Measurements from ENCODE around the gene NLGN1. TPM values are rescaled to one million over a fixed set of nuclear protein-coding genes. Genes with fewer than 3 reads are reported as not detected.

NLGN1 gene
- total RNA-seq, 1 donor from 2014 or later: 34.8 TPM

DNA sequence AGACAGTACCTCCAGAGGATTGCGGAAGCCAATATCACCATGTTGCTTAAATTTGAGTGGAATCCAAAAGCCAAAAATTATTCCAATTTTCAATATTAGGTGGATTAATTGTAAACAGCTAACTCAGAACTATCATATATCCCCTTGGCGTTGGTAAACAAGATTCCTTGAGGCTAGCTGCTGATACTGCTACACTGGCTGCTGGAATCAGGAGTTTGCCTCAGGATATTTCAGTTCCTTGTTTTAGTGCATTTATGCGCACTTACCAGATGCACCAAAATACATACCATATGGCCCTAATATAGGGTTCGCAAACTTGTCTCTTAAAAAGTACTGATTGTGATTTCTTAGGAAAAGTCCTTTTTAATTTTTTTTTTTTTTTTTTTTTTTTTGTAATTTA, 856.4 kb downstream of the NLGN1 start:
- Histone ChIP-seq H4K20me1 (ENCODE audit: low read depth) (no peaks in the 10 kb centered on the region), H2AFZ (replicated peaks) (no peak overlapping the region), H3K4me1 (peaks cover 5% of the 10 kb centered on the region), H3K36me3 (peaks cover 6% of the 10 kb centered on the region), H3F3A (ENCODE audit: low read depth) (no peaks in the 10 kb centered on the region), H3K9ac (no peak overlapping the region), H3K9me3 (ENCODE audit: low read depth) (no peaks in the 10 kb centered on the region), H3K4me2 (no peak overlapping the region), H3K4me3 (no peak overlapping the region), H3K27ac (no peak overlapping the region), H3K79me2 (ENCODE audit: low read depth) (no peaks in the 10 kb centered on the region), H3K27me3 (no peaks in the 10 kb centered on the region)
- Mint-ChIP-seq H3K9me3 (peaks cover 7% of the 10 kb centered on the region), H3K27ac (no peak overlapping the region), H3K27me3 (ENCODE audit: insufficient read depth, low read depth) (no peaks in the 10 kb centered on the region), H3K36me3 (no peaks in the 10 kb centered on the region), H3K4me1 (peaks cover 31% of the 10 kb centered on the region), H3K4me3 (no peak overlapping the region)
- TF ChIP-seq EZH2 (IDR thresholded peaks at IDR 0.05): no peak
- no peak for TF ChIP-seq EZH2phosphoT487 (IDR thresholded peaks at IDR 0.05)
- TF ChIP-seq, protein P1, sequence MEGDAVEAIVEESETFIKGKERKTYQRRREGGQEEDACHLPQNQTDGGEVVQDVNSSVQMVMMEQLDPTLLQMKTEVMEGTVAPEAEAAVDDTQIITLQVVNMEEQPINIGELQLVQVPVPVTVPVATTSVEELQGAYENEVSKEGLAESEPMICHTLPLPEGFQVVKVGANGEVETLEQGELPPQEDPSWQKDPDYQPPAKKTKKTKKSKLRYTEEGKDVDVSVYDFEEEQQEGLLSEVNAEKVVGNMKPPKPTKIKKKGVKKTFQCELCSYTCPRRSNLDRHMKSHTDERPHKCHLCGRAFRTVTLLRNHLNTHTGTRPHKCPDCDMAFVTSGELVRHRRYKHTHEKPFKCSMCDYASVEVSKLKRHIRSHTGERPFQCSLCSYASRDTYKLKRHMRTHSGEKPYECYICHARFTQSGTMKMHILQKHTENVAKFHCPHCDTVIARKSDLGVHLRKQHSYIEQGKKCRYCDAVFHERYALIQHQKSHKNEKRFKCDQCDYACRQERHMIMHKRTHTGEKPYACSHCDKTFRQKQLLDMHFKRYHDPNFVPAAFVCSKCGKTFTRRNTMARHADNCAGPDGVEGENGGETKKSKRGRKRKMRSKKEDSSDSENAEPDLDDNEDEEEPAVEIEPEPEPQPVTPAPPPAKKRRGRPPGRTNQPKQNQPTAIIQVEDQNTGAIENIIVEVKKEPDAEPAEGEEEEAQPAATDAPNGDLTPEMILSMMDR (IDR thresholded peaks at IDR 0.05): no peak
- DNase-seq (ENCODE audit: low spot score): no peak

DNA sequence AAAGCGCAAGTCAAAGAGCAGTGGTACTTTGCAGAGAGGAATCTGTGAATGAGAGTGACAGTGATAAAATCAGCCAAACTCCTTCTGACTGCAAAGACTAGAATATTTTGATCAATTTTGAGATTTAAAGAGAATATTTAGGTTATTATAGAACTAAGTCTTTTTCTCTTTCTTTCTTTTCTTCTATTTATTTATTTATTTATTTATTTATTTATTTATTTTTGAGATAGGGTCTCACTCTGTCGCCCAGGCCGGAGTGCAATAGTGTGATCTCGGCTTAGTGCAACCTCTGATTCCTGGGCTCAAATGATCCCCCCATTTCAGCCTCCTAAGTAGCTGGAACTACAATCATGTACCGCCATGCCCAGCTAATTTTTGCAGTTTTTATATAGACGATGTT, 857.9 kb downstream of the NLGN1 start:
- Histone ChIP-seq H3K4me1 (no peaks in the 10 kb centered on the region), H3K4me3 (no peak overlapping the region), H3K4me2 (no peak overlapping the region), H3F3A (ENCODE audit: low read depth) (no peaks in the 10 kb centered on the region), H3K27me3 (no peaks in the 10 kb centered on the region), H4K20me1 (ENCODE audit: low read depth) (no peaks in the 10 kb centered on the region), H3K36me3 (peaks cover 6% of the 10 kb centered on the region), H2AFZ (replicated peaks) (no peak overlapping the region), H3K79me2 (ENCODE audit: low read depth) (no peaks in the 10 kb centered on the region), H3K9ac (no peak overlapping the region), H3K27ac (no peak overlapping the region), H3K9me3 (ENCODE audit: low read depth) (no peaks in the 10 kb centered on the region)
- peaks cover 7% of the 10 kb centered on the region for H3K9me3 Mint-ChIP-seq
- peaks cover 20% of the 10 kb centered on the region for H3K4me1 Mint-ChIP-seq
- H3K27me3 Mint-ChIP-seq (ENCODE audit: insufficient read depth, low read depth): no peaks in the 10 kb centered on the region
- DNase-seq (ENCODE audit: low spot score): no peak
- TF ChIP-seq, protein P1 (IDR thresholded peaks at IDR 0.05): no peak
- TF ChIP-seq EZH2phosphoT487 (IDR thresholded peaks at IDR 0.05) (no peak), EZH2 (IDR thresholded peaks at IDR 0.05) (no peak)
- no peaks in the 10 kb centered on the region for H3K36me3 Mint-ChIP-seq
- no peak overlapping the region for H3K27ac Mint-ChIP-seq
- no peak overlapping the region for H3K4me3 Mint-ChIP-seq

DNA sequence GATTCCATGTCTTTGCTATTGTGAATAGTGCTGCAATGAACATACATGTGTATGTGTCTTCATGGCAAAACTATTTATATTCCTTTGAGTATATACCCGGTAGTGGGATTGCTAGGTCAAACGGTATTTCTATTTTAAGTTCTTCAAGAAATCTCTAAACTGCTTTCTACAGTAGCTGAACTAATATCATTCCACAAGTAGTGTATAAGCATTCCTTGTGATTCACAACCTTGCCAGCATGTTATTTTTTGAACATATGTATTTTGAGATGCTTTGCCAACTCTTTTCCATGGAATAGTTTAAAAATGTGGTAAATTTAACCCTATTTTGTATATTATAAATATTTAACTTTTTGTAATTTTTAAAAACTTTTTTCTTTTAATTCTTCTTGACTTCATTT, 868.9 kb downstream of the NLGN1 start:
- H3K36me3 Mint-ChIP-seq: no peaks in the 10 kb centered on the region
- H4K20me1 ChIP-seq (ENCODE audit: low read depth): no peaks in the 10 kb centered on the region
- no peaks in the 10 kb centered on the region for H3K9me3 Mint-ChIP-seq
- H3K4me2 ChIP-seq: no peak overlapping the region
- H3K27me3 Mint-ChIP-seq (ENCODE audit: insufficient read depth, low read depth): no peaks in the 10 kb centered on the region
- no peak overlapping the region for H2AFZ ChIP-seq (replicated peaks)
- no peaks in the 10 kb centered on the region for H3F3A ChIP-seq (ENCODE audit: low read depth)
- no peak for DNase-seq (ENCODE audit: low spot score)
- H3K4me3 ChIP-seq: no peak overlapping the region
- H3K27ac ChIP-seq: no peak overlapping the region
- no peaks in the 10 kb centered on the region for H3K4me1 ChIP-seq
- H3K4me3 Mint-ChIP-seq: no peak overlapping the region
- H3K79me2 ChIP-seq (ENCODE audit: low read depth): no peaks in the 10 kb centered on the region
- H3K9me3 ChIP-seq (ENCODE audit: low read depth): no peaks in the 10 kb centered on the region
- no peaks in the 10 kb centered on the region for H3K36me3 ChIP-seq
- no peak overlapping the region for H3K27ac Mint-ChIP-seq
- no peaks in the 10 kb centered on the region for H3K4me1 Mint-ChIP-seq
- no peaks in the 10 kb centered on the region for H3K27me3 ChIP-seq
- no peak overlapping the region for H3K9ac ChIP-seq
- no peak for TF ChIP-seq EZH2phosphoT487 (IDR thresholded peaks at IDR 0.05)
- TF ChIP-seq, protein P1 (IDR thresholded peaks at IDR 0.05): no peak
- no peak for TF ChIP-seq EZH2 (IDR thresholded peaks at IDR 0.05)
